Subcutaneous adipose tissue (tissue), 4 donors: ENCODE results near the gene HOXA5. TPM values are rescaled to one million over a fixed set of nuclear protein-coding genes. Genes with fewer than 3 reads are reported as not detected.

Source experiments
- CTCF ChIP-seq: fragments of 450-650 bp; IDR thresholded peaks from one replicate; pipeline ENCODE4 v1.5.1; 2016; ENCODE audit warnings: low read depth, mild to moderate bottlenecking, control low read depth, antibody characterized with exemption, moderate library complexity
- total RNA-seq, 4 donors: library from RNA; depleted of rRNA; stranded (reverse); fragments of >200 nt; gene quantifications; one replicate each; pipeline ENCODE4 v1.1.0, GENCODE V29; 2016

The HOXA5 gene
- total RNA-seq, 4 donors from 2014 or later = 2.9 to 6.4 (median 4.7) TPM

- TF ChIP-seq CTCF = no peak
These were observed 34.9 kb downstream of the HOXA5 start for GRCh38 chr7:27108390-27109127.

- TF ChIP-seq CTCF = no peak
These were observed 35.8 kb downstream of the HOXA5 start for GRCh38 chr7:27107391-27108381.

GRCh38 chr7:27106901-27107240 lies 36.6 kb downstream of the HOXA5 start:
- no peak for TF ChIP-seq CTCF

- TF ChIP-seq CTCF = no peak
These were observed 37.1 kb downstream of the HOXA5 start for GRCh38 chr7:27106181-27106900.

GRCh38 chr7:27105301-27106031 lies 38.0 kb downstream of the HOXA5 start:
- TF ChIP-seq CTCF = no peak

GRCh38 chr7:27104341-27105058 lies 39.0 kb downstream of the HOXA5 start:
- TF ChIP-seq CTCF = no peak
